ENCODE data around the gene MDM2. TPM values are rescaled to one million over a fixed set of nuclear protein-coding genes. Genes with fewer than 3 reads are reported as not detected.

MDM2 gene
- total and polyA plus RNA-seq, 2 of the 8 experiments (the other 6 are each of a cell fraction or from before 2014, with no cell fraction given), result 15.1 to 115 TPM

- no peak for TF ChIP-seq CHD7 (IDR thresholded peaks at IDR 0.05; ENCODE audit: insufficient replicate concordance, low read length)
- TF ChIP-seq JUN (IDR thresholded peaks at IDR 0.05; ENCODE audit: low read depth, low read length), result no peak
- TF ChIP-seq TBP (IDR thresholded peaks at IDR 0.05; ENCODE audit: low read depth, low read length), result no peak
- TF ChIP-seq RFX5 (IDR thresholded peaks at IDR 0.05; ENCODE audit: borderline replicate concordance, low read depth, low read length), result no peak
- no peak for TF ChIP-seq TAF7 (optimal IDR thresholded peaks at IDR 0.05; ENCODE audit: borderline replicate concordance, low read depth, low read length)
These were observed 18.7 kb upstream of the MDM2 start (continued) for GRCh38 chr12:68789144-68789878.

Measured in H1 (cell line).